K562 treated with DMSO at 1 percent for 4 hours (cell line): ENCODE measurements around the gene SRGAP3. TPM values are rescaled to one million over a fixed set of nuclear protein-coding genes. Genes with fewer than 3 reads are reported as not detected.

Experiments used
- total RNA-seq: library from RNA; unstranded; fragments of 300-600 nt; gene quantifications from 2 replicates; pipeline ENCODE4 v1.2.3, GENCODE V29; 2022; ENCODE audit not compliant: insufficient read depth

SRGAP3 gene
- total RNA-seq, result not detected in 2 replicates

DNA sequence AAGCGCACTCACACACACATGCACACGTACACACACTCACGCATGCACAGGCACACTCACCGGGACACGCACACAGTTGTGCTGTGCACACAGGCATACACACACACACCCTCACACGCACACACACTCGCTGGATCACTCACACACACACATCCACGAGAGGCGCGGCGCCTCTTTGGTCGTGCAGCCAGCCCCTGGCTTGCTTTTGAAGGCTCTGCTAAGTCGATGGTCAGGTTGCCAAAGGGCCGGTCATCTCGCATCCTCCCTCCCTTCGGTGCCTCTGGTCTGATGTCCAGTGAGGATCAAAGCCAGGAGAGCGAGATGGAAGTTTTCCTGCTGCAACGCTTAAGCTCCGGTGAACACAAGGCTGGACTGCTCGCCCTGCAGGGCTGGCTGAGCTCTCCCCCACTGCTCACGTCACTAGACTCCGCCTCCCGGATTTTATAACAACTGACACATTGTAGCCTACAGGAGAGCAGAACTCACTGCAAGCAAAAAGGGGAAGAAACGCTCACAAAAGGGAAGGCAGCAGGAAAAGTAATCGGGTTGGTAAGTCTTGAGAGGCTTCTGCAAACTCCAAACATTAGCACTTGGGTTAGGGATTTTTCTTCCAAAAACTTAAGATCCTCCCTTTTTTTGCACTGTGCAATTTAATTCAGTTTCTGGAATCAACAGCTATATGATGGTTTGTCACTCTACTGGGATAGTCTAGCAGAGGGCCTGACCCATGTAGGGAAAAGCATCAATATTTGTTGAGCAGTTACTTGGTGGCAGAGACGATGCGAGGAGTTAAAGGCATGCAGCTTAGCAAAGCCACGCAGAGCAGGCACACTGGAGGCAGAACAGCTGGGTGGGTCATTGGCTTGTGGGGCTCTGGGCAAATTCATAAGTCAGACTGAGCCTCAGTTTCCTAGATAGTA is at the start of gene SRGAP3:
Gene SRGAP3, minus strand, starts transcription at position 374 of the 920 bp plus-strand sequence. CDS start 695 bp downstream, outside the sequence.

DNA sequence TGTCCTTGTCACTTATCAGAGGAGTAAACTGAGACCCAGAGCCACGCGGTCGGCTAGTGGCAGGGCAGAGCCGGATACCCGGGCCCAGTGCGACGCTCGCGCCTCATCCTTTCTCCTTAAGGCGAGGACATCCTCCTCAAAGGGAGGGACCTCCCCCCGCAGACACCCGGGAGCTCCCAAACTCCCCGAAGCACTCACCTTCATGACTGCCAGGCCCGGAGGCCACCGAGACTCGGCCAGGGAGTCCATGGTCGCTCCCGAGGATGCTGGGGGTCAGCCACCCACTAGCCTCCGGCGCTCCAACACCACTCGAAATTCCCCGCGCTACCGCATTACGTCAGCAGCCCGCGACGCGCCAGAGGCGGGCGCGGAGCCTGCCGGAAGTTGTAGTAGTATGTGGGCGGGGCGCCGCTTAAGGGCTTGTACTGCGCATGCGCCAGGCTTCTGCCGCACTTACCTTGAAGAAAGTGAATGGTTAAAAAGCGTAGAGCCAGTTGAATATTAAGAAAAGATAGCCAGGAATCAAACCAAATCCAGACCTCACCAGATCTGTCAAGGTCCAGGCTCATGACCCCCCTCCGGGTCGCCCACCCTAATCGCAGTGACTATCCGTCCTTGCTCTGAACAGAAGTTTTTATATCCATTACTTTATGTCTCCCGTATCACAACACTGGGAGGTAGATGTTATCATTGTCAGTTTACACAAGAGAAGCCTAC is 286.2 kb downstream of the SRGAP3 start, which contains the start of gene RAD18:
Gene RAD18, minus strand, starts transcription at position 336 of the 717 bp plus-strand sequence. Its CDS starts 87 bp downstream, at position 249.

Other genes with a start within 250 kb of the SRGAP3 start
- 35.6 and 38.5 TPM in 2 replicates for gene THUMPD3, start 113.4 kb upstream of the SRGAP3 start, total RNA-seq
- gene SETD5, start 148.0 kb upstream of the SRGAP3 start, total RNA-seq, result 75.6 and 103 TPM in 2 replicates